Measurements from ENCODE around the gene SLC22A23. TPM values are rescaled to one million over a fixed set of nuclear protein-coding genes. Genes with fewer than 3 reads are reported as not detected.
A peak's percentile ranks its signal among the peaks of the same experiment; 100 is the strongest.

The SLC22A23 gene
- total and polyA plus RNA-seq, 2 experiments from 2014 or later = 6.1 to 38.3 TPM

- H3K27ac ChIP-seq (ENCODE audit: low read depth) = no peak overlapping the region
- H3F3A ChIP-seq (replicated peaks; ENCODE audit: low read depth) = 0 out of 2 replicates have a peak, but pooled peaks cover 3% of the 10 kb centered on the region
- peaks cover 9% of the 10 kb centered on the region; the same call in 1 of the 2 replicates for H4K20me1 ChIP-seq (replicated peaks; ENCODE audit: insufficient read depth)
- peaks cover 4% of the 10 kb centered on the region for H3K27me3 Mint-ChIP-seq (ENCODE audit: insufficient read depth, low read depth, poor library complexity)
- H3K4me2 ChIP-seq = no peak overlapping the region
- DNase-seq (ENCODE audit: low spot score) (no peak), ATAC-seq (peak; percentile 38; the same call in 1 of the 3 replicates)
- peaks cover 22% of the 10 kb centered on the region; the same call in 2 of the 3 replicates for H3K36me3 Mint-ChIP-seq (ENCODE audit: low read depth)
- H3K4me1 ChIP-seq (ENCODE audit: insufficient read depth) = no peaks in the 10 kb centered on the region
- H3K4me3 ChIP-seq = no peak overlapping the region
- H2AFZ ChIP-seq = no peak overlapping the region
- H3K4me3 Mint-ChIP-seq = no peak overlapping the region
- H3K36me3 ChIP-seq (ENCODE audit: insufficient read depth) = no peaks in the 10 kb centered on the region
- no peaks in the 10 kb centered on the region for H3K27me3 ChIP-seq (ENCODE audit: insufficient read depth)
- no peaks in the 10 kb centered on the region for H3K9me2 ChIP-seq (ENCODE audit: insufficient read depth)
- peaks cover 54% of the 10 kb centered on the region for H3K79me2 ChIP-seq (replicated peaks; ENCODE audit: insufficient read depth)
- TF ChIP-seq CTCF (conservative IDR thresholded peaks at IDR 0.05; ENCODE audit: low read depth in 2 of 2) (peak in 1 of 2 experiments; percentile 25; a peak in 2 of 4 replicates), ZNF114 (CRISPR knock-in tag; IDR thresholded peaks at IDR 0.05) (no peak)
- no peaks in the 10 kb centered on the region for H3K9me3 Mint-ChIP-seq
- H3K27ac Mint-ChIP-seq = no peak overlapping the region; the same call in 1 of the 2 replicates
- H3K4me1 Mint-ChIP-seq = peaks cover 36% of the 10 kb centered on the region
Observed at GRCh38 chr6:3394671-3395070, 62.2 kb downstream of the SLC22A23 start.

DNA sequence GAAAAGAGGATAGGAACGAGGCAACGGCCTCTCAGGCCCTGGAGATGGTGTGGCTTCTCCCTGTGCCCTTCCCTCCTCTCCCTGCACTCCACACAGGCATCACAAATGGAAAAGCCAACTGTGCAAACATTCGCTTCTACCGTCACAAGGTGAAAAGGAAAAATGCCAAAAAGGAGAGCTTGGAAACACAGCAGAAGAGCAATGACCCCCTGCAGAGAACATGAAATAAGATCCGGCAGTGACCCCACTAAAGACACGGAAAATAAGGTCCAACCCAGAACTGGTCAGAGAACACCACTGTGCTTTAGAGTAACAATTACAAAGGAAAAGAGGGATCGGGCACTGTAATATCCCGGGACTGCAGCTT lies 63.0 kb downstream of the SLC22A23 start:
- H3K9me2 ChIP-seq (ENCODE audit: insufficient read depth) = no peaks in the 10 kb centered on the region
- no peaks in the 10 kb centered on the region for H3K4me1 ChIP-seq (ENCODE audit: insufficient read depth)
- no peaks in the 10 kb centered on the region for H3K36me3 ChIP-seq (ENCODE audit: insufficient read depth)
- Mint-ChIP-seq H3K4me3 (no peak overlapping the region), H3K27ac (no peak overlapping the region), H3K36me3 (ENCODE audit: low read depth) (peaks cover 22% of the 10 kb centered on the region; the same call in 2 of the 3 replicates), H3K4me1 (peaks cover 36% of the 10 kb centered on the region), H3K9me3 (no peaks in the 10 kb centered on the region), H3K27me3 (ENCODE audit: insufficient read depth, low read depth, poor library complexity) (peaks cover 4% of the 10 kb centered on the region)
- no peak for TF ChIP-seq POLR2AphosphoS5 (IDR thresholded peaks at IDR 0.05; ENCODE audit: low read depth)
- no peak for TF ChIP-seq CTCF (conservative IDR thresholded peaks at IDR 0.05; ENCODE audit: low read depth in 2 of 2)
- no peak for TF ChIP-seq ZNF114 (CRISPR knock-in tag; IDR thresholded peaks at IDR 0.05)
- no peak for TF ChIP-seq NANOG (IDR thresholded peaks at IDR 0.05; ENCODE audit: borderline replicate concordance)
- TF ChIP-seq STAT1 (IDR thresholded peaks at IDR 0.05; ENCODE audit: unreplicated experiment) = no peak
- TF ChIP-seq ETS1 (IDR thresholded peaks at IDR 0.05) = no peak
- 0 out of 2 replicates have a peak, but pooled peaks cover 3% of the 10 kb centered on the region for H3F3A ChIP-seq (replicated peaks; ENCODE audit: low read depth)
- no peak for ATAC-seq
- H3K27me3 ChIP-seq (ENCODE audit: insufficient read depth) = no peaks in the 10 kb centered on the region
- peaks cover 9% of the 10 kb centered on the region; the same call in 1 of the 2 replicates for H4K20me1 ChIP-seq (replicated peaks; ENCODE audit: insufficient read depth)
- no peak overlapping the region for H3K27ac ChIP-seq (ENCODE audit: low read depth)
- H3K4me2 ChIP-seq = no peak overlapping the region
- no peak overlapping the region for H2AFZ ChIP-seq
- DNase-seq (ENCODE audit: low spot score) = no peak
- H3K79me2 ChIP-seq (replicated peaks; ENCODE audit: insufficient read depth) = peaks cover 50% of the 10 kb centered on the region
- H3K4me3 ChIP-seq = no peak overlapping the region
